Suprapubic skin (tissue), 3 donors: Measurements from ENCODE around the gene TOM1L2.

Experiments used
- POLR2AphosphoS5 ChIP-seq, 3 donors: sonication (generic); formaldehyde crosslinking; IDR thresholded peaks; one replicate each; pipeline ENCODE4 v1.6.1; 2017; ENCODE audit warnings: antibody characterized with exemption in 3 of 3
- TF ChIP-seq, protein P1 (sequence below), 2 donors: fragments of 200-600 bp in 1 of 2; fragments of 450-650 bp in 1 of 2; sonication (generic) in 1 of 2; IDR thresholded peaks; one replicate each; pipeline ENCODE4 v1.5.1; 2016 to 2019; ENCODE audit warnings: antibody characterized with exemption in 2 of 2, mild to moderate bottlenecking in 1 of 2, moderate library complexity in 1 of 2

DNA sequence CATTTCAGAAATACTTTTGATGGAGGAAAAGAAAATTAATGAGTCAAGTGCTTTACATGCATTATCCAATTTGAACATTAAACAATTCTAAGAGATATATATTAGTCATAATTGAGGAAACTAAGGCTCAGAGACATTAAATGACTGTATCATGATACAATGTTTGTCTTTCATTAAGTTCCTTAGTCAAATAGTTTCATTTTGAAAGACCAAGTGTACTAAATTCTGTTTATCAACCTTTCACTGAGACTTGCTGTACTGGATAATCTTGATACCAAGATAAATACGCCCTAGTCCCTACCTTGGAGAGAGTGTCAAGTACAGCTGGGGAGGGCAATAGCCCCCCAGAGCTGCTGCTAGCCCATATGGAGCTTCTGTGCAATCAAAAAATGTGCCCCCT is 24.2 kb downstream of the TOM1L2 start:
- TF ChIP-seq, protein P1, sequence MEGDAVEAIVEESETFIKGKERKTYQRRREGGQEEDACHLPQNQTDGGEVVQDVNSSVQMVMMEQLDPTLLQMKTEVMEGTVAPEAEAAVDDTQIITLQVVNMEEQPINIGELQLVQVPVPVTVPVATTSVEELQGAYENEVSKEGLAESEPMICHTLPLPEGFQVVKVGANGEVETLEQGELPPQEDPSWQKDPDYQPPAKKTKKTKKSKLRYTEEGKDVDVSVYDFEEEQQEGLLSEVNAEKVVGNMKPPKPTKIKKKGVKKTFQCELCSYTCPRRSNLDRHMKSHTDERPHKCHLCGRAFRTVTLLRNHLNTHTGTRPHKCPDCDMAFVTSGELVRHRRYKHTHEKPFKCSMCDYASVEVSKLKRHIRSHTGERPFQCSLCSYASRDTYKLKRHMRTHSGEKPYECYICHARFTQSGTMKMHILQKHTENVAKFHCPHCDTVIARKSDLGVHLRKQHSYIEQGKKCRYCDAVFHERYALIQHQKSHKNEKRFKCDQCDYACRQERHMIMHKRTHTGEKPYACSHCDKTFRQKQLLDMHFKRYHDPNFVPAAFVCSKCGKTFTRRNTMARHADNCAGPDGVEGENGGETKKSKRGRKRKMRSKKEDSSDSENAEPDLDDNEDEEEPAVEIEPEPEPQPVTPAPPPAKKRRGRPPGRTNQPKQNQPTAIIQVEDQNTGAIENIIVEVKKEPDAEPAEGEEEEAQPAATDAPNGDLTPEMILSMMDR (IDR thresholded peaks at IDR 0.05), result no peak
- TF ChIP-seq POLR2AphosphoS5 (IDR thresholded peaks at IDR 0.05), result no peak
